Activated naive CD8-positive, alpha-beta T cell treated with anti-CD3 and anti-CD28 coated beads, Interleukin-2, amount 50 U/mL, for 24 hours (primary cell): Measurements from ENCODE around the gene ADIPOR2.
"Not testable (repeated sequence)": the region's sequence is repeated elsewhere in the genome, so short reads cannot be mapped to it uniquely, and the experiment has no call there.

Experiments used
- ATAC-seq: fragments of 150-1000 bp; cut with Tn5 transposase; one replicate; pipeline ENCODE4 v1.10.0; 2021
- DNase-seq: peaks from one replicate; pipeline ENCODE4 v3.0.0; 2021
- H3K27ac Mint-ChIP-seq: one replicate; pipeline ENCODE4 v1.8.0; 2021; ENCODE audit warnings: mild to moderate bottlenecking, mixed read lengths
- H3K27me3 Mint-ChIP-seq: one replicate; pipeline ENCODE4 v1.8.0; 2021; ENCODE audit warnings: mixed read lengths
- H3K36me3 Mint-ChIP-seq: one replicate; pipeline ENCODE4 v1.8.0; 2021; ENCODE audit warnings: low read depth, mixed read lengths
- H3K4me1 Mint-ChIP-seq: one replicate; pipeline ENCODE4 v1.8.0; 2021; ENCODE audit warnings: mixed read lengths
- H3K4me3 Mint-ChIP-seq: one replicate; pipeline ENCODE4 v1.8.0; 2021; ENCODE audit warnings: mild to moderate bottlenecking, moderate library complexity, mixed read lengths
- H3K9me3 Mint-ChIP-seq: one replicate; pipeline ENCODE4 v1.8.0; 2021; ENCODE audit warnings: mixed read lengths

ADIPOR2 gene

DNA sequence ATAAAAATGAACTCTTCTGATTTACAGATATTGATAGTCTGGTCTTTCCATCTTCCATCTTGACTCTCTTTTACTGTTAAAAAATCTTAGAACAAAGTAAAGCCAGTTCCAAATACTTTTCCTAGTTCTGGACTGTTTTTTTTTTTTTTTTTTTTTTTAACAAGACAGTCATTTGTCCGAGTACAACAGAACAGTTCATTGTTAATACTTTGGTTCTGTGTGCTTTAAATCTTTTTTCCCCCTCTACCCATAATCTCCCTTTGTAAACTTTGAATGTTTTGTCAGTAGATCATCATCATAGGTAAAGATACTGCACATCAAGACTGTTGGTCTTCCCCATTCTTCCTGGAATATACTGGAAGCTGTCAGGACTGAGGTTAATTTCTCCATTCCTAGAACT lies 38.0 kb downstream of the ADIPOR2 start:
- Mint-ChIP-seq H3K27ac (no peak overlapping the region), H3K27me3 (no peaks in the 10 kb centered on the region), H3K36me3 (peaks cover 27% of the 10 kb centered on the region), H3K9me3 (peaks cover 4% of the 10 kb centered on the region), H3K4me1 (peaks cover 22% of the 10 kb centered on the region), H3K4me3 (no peak overlapping the region)
- no peak for ATAC-seq
- DNase-seq = no peak

DNA sequence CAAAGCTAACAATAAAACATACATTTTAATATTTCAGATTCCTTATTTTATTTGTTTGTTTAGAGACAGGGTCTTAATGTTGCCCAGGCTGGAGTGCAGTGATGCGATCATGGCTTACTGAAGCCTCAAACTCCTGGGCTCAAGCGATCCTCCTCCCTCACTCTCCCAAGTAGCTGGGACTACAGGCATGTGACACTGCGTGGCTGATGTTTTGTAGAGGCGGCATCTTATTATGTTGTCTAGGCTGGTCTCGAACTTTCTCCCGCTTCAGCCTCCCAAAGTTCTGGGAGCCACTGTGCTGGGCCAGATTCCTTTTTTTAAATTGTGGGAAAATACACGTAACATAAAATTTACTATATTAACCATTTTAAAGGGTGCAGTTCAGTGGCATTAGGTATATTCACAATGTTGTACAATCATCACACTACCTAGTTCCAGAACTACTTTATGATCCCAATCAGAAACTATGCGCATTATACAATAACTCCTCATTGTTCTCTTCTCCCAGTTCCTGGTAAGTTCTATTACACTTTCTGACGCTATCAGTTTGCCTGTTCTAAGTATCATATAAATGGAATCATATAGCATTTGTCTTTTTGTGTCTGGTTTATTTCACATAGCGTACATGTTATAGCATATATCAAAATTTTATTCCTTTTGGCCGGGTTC lies 40.3 kb downstream of the ADIPOR2 start:
- Mint-ChIP-seq H3K27me3 (no peaks in the 10 kb centered on the region), H3K4me1 (peaks cover 20% of the 10 kb centered on the region), H3K4me3 (no peak overlapping the region), H3K27ac (no peak overlapping the region), H3K36me3 (peaks cover 25% of the 10 kb centered on the region), H3K9me3 (no peaks in the 10 kb centered on the region)
- DNase-seq (no peak), ATAC-seq (no peak)

DNA sequence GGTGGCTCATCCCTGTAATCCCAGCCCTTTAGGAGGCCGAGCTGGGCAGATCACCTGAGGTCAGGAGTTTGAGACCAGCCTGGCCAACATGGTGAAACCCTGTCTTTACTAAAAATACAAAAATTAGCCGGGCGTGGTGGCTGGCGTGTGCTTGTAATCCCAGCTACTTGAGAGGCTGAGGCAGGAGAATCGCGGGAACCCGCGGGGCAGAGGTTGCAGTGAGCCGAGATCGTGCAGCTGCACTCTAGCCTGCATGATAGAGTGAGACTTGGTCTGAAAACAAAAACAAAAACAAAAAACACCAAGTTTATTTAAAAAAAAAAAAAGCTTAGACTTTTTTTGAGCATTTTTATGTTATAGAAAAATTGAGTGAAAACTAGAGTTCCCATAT lies 40.8 kb downstream of the ADIPOR2 start:
- not testable (repeated sequence) for H3K27me3 Mint-ChIP-seq, ATAC-seq, H3K27ac Mint-ChIP-seq

DNA sequence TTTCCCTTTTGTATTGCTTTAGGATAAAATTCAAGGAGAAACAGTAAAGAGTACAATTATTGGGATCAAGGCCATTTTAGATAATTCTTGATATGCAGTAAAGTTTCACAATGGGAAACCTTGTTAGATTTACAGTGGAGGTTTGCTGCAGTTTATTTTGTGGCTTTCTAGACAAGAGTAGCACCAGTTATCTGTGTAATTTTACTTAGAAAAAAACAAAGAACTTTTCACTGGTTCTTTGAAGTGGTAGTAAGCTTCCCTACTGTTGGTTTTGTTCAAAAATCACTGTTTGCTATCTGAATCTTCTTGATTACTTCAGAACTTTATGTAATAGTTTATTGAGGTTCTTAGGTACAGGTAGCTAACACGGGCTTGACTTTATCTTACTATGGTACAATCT lies 42.0 kb downstream of the ADIPOR2 start:
- Mint-ChIP-seq H3K27ac (no peak overlapping the region), H3K9me3 (no peaks in the 10 kb centered on the region), H3K4me3 (no peak overlapping the region), H3K36me3 (peaks cover 15% of the 10 kb centered on the region), H3K27me3 (no peaks in the 10 kb centered on the region), H3K4me1 (peaks cover 20% of the 10 kb centered on the region)
- no peak for ATAC-seq
- no peak for DNase-seq

More for the DNA sequence above, 40.8 kb downstream of the ADIPOR2 start:
- H3K36me3 Mint-ChIP-seq = peaks cover 21% of the 10 kb centered on the region
- H3K4me1 Mint-ChIP-seq = peaks cover 18% of the 10 kb centered on the region
- H3K9me3 Mint-ChIP-seq, DNase-seq, H3K4me3 Mint-ChIP-seq: not testable (repeated sequence)

DNA sequence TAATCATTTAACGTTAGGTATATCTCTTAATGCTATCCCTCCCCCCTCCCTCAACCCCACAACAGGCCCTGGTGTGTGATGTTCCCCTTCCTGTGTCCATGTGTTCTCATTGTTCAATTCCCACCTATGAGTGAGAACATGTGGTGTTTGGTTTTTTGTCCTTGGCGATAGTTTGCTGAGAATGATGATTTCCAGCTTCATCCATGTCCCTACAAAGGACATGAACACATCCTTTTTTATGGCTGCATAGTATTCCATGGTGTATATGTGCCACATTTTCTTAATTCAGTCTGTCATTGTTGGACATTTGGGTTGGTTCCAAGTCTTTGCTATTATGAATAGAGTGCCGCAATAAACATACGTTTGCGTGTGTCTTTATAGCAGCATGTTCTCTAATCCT lies 42.8 kb downstream of the ADIPOR2 start:
- Mint-ChIP-seq H3K4me1 (peaks cover 26% of the 10 kb centered on the region), H3K36me3 (peaks cover 14% of the 10 kb centered on the region)
- DNase-seq, H3K27me3 Mint-ChIP-seq, H3K4me3 Mint-ChIP-seq, ATAC-seq, H3K9me3 Mint-ChIP-seq, H3K27ac Mint-ChIP-seq: not testable (repeated sequence)

DNA sequence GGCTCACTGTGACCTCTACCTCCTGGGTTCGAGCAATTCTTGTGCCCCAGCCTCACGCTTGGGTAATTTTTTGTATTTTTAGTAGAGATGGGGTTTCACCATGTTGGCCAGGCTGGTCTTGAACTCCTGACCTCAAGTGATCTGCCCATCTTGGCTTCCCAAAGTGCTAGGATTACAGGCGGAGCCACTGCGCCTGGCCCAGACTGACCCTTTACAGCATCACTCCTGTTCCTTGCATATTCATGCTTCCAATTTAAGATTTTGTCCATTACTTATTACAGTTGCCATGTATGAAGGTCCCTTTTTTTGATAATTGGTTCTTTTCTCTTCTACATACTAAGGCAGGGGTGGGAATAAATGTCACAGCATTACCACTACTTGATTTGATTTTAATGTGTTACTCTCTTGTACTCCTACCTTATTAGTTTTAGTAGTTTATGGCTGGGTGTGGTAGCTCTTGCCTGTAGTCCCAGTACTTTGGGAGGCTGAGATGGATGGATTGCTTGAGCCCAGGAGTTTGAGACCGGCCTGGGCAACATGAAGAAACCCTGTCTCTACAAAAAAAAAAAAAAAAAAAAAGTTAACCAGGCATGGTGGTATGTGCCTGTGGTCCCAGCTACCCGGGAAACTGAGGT lies 46.9 kb downstream of the ADIPOR2 start:
- Mint-ChIP-seq H3K36me3 (peaks cover 9% of the 10 kb centered on the region), H3K27me3 (no peaks in the 10 kb centered on the region), H3K9me3 (no peaks in the 10 kb centered on the region), H3K4me1 (peaks cover 43% of the 10 kb centered on the region), H3K27ac (no peak overlapping the region), H3K4me3 (no peak overlapping the region)
- ATAC-seq (no peak), DNase-seq (no peak)

DNA sequence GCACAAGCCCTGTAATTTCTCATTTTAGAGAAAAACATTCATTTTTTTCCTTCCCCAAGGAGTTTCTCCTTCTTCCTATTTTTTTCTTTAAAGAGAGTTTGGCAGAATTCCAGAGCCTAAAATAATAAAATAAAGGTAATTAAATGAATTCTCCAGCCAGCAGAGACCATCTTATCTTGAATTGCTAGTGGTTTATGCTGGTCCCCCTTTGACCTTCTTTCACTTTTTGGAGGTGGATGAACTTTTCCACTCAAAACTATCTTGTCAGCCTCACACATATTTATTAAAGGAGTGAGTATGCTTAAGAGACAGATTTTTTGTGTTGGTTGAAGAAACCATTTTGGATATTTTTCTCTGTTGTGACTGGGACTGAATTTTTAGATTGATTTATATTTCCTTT lies 47.6 kb downstream of the ADIPOR2 start:
- H3K4me1 Mint-ChIP-seq = peaks cover 43% of the 10 kb centered on the region
- peaks cover 9% of the 10 kb centered on the region for H3K36me3 Mint-ChIP-seq
- DNase-seq (no peak), ATAC-seq (no peak)
- H3K9me3 Mint-ChIP-seq = no peaks in the 10 kb centered on the region
- no peak overlapping the region for H3K4me3 Mint-ChIP-seq
- no peaks in the 10 kb centered on the region for H3K27me3 Mint-ChIP-seq
- no peak overlapping the region for H3K27ac Mint-ChIP-seq

DNA sequence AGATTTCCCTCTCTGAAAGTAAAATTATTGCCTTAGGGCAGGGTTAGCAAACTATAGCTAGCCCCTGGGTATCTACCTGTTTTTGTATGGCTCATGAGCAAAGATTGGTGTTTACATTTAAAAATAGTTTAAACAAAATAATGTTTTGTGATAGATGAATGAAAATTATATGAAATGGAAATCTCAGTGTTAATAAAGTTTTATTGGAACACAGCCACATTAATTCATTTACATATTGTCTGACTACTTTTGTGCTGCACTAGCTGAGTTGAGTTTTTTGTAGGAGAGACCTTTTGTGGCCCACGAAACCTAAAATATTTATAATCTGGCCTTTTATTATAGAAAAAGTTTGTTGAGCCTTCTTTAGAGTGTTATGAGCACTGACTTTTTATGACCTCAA lies 48.5 kb downstream of the ADIPOR2 start:
- Mint-ChIP-seq H3K4me3 (no peak overlapping the region), H3K4me1 (peaks cover 43% of the 10 kb centered on the region)
- no peak for ATAC-seq

DNA sequence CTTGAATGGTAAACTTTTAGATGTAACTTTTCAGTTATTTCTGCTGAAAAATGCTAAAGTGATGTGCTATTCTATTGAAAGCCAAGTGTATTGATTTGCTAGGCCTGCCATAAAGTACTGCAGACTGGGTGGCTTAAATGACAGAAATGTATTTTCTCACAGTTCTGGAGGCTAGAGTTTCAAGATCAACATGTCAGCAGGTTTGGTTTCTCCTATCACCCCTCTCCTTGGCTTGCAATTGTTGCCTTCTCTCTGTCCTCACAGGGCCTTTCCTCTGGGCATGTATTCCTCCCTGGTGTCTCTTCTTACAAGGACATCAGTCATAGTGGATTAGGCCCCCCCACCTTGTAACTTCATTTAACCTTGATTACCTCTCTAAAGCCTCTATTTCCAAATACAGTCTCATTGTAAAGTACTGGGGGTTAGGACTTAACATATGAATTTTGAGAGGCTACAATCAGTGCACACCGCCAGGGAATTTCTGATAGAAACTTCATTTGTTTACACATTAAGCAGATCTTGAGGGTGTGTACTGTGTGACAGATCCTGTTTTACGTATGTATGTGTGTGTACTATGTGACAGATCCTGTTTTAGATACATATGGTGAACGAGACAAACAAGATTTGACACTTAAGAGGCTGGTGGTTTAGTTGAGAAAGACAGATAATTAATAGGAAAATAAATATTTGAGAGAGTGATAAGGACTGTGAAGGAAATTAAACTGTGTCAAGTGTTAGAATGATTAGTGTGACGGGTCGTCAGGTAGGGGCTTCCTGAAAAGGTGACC lies 49.5 kb downstream of the ADIPOR2 start:
- peaks cover 17% of the 10 kb centered on the region for H3K36me3 Mint-ChIP-seq
- H3K4me3 Mint-ChIP-seq = no peak overlapping the region
- H3K27me3 Mint-ChIP-seq = no peaks in the 10 kb centered on the region
- no peak for ATAC-seq
- H3K9me3 Mint-ChIP-seq = peaks cover 3% of the 10 kb centered on the region
- peaks cover 43% of the 10 kb centered on the region for H3K4me1 Mint-ChIP-seq
- no peak overlapping the region for H3K27ac Mint-ChIP-seq
- no peak for DNase-seq

More for the DNA sequence above, 48.5 kb downstream of the ADIPOR2 start:
- Mint-ChIP-seq H3K27ac (no peak overlapping the region), H3K36me3 (peaks cover 11% of the 10 kb centered on the region), H3K27me3 (no peaks in the 10 kb centered on the region), H3K9me3 (no peaks in the 10 kb centered on the region)
- no peak for DNase-seq

DNA sequence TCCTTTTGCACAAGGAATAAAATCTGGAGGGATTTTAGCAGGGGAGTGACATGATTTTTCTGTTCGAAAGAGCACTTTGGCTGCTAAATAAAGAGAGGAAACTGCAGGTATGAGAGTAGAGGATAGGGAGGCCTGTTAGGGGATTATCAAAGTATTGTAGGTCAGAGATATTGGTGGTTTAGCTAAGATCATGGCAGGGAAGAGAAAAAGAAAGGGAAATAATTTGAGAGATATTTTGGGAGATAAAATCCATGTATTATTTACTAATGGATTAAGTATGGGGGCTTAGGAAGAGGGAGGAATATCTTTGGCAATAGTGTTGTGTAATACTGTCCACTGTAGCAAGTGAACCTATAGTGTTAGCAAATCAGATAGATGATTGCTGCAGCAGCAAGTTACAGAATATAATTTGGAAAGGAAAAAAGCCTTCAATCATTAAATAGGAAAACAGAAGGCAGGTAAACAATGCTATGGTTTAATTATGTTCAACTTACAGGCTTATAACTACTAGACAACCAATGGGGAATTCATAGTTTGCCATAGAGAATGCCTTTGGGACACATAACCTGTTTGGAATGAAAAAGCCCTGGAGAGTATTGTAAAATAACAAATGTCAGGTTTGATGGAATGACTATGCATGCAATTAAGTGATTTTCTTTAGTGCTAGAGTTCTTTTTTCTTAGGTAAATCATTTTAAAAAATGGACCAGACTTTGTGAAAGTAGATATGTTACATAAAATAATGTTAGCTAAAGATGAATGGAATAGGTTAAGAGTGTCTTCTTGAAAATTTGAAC lies 50.5 kb downstream of the ADIPOR2 start:
- DNase-seq (no peak), ATAC-seq (no peak)
- Mint-ChIP-seq H3K27ac (no peak overlapping the region), H3K9me3 (peaks cover 12% of the 10 kb centered on the region), H3K4me3 (no peak overlapping the region), H3K36me3 (peaks cover 26% of the 10 kb centered on the region), H3K27me3 (no peaks in the 10 kb centered on the region), H3K4me1 (peaks cover 44% of the 10 kb centered on the region)

DNA sequence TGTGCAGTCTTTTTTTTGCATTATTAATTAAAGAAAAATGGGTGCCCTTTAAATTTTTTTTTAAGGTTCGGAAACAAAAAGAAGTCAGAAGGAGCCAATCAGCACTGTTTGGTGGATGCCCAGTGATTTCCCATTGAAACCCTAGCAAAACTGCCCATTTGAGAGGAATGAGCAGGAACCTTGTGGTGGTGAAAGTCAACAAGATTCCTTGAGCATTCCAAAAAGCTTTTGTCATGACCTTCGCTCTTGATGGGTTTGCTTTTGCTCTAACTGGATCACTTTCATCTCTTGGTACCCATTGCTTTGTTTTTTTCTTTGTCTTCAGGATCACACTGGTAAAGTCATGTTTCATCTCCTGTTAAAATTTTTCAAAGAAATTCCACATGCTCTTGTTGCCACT lies 54.1 kb downstream of the ADIPOR2 start:
- no peak for ATAC-seq
- no peak overlapping the region for H3K4me3 Mint-ChIP-seq
- H3K9me3 Mint-ChIP-seq = peaks cover 28% of the 10 kb centered on the region
- no peak overlapping the region for H3K27ac Mint-ChIP-seq
- H3K36me3 Mint-ChIP-seq = peaks cover 47% of the 10 kb centered on the region
- H3K4me1 Mint-ChIP-seq = peaks cover 30% of the 10 kb centered on the region
- DNase-seq = no peak
- no peaks in the 10 kb centered on the region for H3K27me3 Mint-ChIP-seq

DNA sequence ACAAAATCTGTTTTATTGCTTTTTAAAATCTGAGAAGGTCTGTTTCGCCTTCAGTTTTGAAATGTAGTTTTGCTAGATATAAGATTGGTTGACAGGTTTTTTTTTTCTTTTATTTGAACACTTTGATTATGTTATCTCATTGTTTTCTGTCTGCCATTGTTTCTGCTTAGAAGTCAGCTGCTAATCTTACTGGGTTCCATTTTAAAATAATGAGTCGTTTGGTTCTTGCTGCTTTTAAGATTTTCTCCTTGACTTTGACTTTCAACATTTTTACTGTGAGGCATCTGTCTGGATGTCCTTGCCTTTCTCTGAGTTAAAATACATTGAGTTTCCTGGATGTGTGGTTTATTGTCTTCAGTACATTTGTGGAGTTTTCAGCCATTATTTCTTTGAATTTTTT lies 56.7 kb downstream of the ADIPOR2 start:
- peaks cover 28% of the 10 kb centered on the region for H3K9me3 Mint-ChIP-seq
- H3K27me3 Mint-ChIP-seq = no peaks in the 10 kb centered on the region
- no peak overlapping the region for H3K4me3 Mint-ChIP-seq
- ATAC-seq (no peak), DNase-seq (no peak)
- no peak overlapping the region for H3K27ac Mint-ChIP-seq
- H3K36me3 Mint-ChIP-seq = peaks cover 46% of the 10 kb centered on the region
- H3K4me1 Mint-ChIP-seq = peaks cover 10% of the 10 kb centered on the region

DNA sequence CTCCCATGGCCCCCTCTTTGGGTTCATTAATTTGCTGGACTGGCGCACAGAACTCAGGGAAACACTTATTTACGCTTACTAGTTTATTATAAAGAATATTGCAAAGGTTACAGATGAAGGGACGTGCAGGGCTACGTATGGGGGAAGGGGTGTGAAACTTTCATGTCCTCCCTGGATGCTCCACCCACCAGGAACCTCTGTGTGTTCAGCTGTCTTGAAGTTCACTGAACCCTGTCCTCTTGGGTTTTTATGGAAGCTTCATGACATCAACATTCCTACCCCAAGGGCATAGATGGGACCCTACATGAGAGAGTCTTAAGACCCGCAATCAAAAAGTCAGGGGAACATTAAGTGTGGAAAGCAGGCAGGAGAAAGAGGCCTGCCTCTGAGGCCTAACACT lies 58.1 kb downstream of the ADIPOR2 start:
- H3K4me1 Mint-ChIP-seq = peaks cover 14% of the 10 kb centered on the region

DNA sequence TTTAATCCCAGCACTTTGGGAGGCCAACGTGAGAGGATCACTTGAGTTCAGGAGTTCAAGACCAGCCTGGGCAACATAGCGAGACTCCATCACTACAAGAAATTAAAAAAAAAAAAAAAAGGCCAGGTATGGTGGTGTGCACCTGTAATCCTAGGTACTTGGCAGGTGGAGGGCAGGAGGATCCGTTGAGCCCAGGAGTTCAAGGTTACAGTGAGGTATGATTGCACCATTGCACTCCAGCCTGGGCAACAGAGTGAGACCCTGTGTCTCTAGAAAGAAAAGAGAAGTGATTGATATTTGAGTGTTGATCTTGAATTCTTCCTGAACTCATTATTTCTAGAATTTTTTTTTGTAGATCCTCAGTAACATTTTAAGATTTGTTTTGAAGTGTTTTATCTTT lies 59.4 kb downstream of the ADIPOR2 start:
- DNase-seq = no peak
- peaks cover 25% of the 10 kb centered on the region for H3K9me3 Mint-ChIP-seq
- ATAC-seq = no peak
- peaks cover 38% of the 10 kb centered on the region for H3K36me3 Mint-ChIP-seq
- peaks cover 14% of the 10 kb centered on the region for H3K4me1 Mint-ChIP-seq
- H3K27ac Mint-ChIP-seq = no peak overlapping the region
- no peak overlapping the region for H3K4me3 Mint-ChIP-seq
- H3K27me3 Mint-ChIP-seq = no peaks in the 10 kb centered on the region

More for the DNA sequence above, 58.1 kb downstream of the ADIPOR2 start:
- peaks cover 28% of the 10 kb centered on the region for H3K9me3 Mint-ChIP-seq
- no peak overlapping the region for H3K4me3 Mint-ChIP-seq
- no peak for DNase-seq
- H3K36me3 Mint-ChIP-seq = peaks cover 40% of the 10 kb centered on the region
- no peak for ATAC-seq
- H3K27me3 Mint-ChIP-seq = no peaks in the 10 kb centered on the region
- H3K27ac Mint-ChIP-seq = no peak overlapping the region
